GM23338 (cell line): Measurements from ENCODE around the gene HOXC9. TPM values are rescaled to one million over a fixed set of nuclear protein-coding genes. Genes with fewer than 3 reads are reported as not detected.

ENCODE experiments used
- ATAC-seq: fragments of 200-7000 bp; cut with Tn5 transposase; 3 replicates; pipeline ENCODE4 v1.9.1; 2020
- DNase-seq: peaks from one replicate; pipeline ENCODE4 v3.0.0-alpha.2; 2015; ENCODE audit warnings: low spot score
- H2AFZ ChIP-seq: fragments of 200-600 bp; sonication (generic); 2 replicates; pipeline ENCODE4 v1.8.0; 2016; ENCODE audit warnings: antibody characterized with exemption, mild to moderate bottlenecking, moderate library complexity
- H3F3A ChIP-seq: fragments of 200-600 bp; sonication (generic); replicated peaks from 2 replicates; pipeline ENCODE4 v1.8.0; 2017; ENCODE audit warnings: antibody characterized with exemption, mixed run types, low read depth
- H3K27ac ChIP-seq: fragments of 200-600 bp; sonication (generic); 2 replicates; pipeline ENCODE4 v1.6.1; 2016; ENCODE audit warnings: low read depth
- H3K27me3 ChIP-seq: fragments of 200-600 bp; sonication (generic); 2 replicates; pipeline ENCODE4 v1.8.0; 2016; ENCODE audit warnings: mild to moderate bottlenecking, mixed run types, moderate library complexity; ENCODE audit not compliant: insufficient read depth
- H3K36me3 ChIP-seq: fragments of 200-600 bp; sonication (generic); 2 replicates; pipeline ENCODE4 v1.8.0; 2016; ENCODE audit warnings: mild to moderate bottlenecking; ENCODE audit not compliant: insufficient read depth
- H3K4me1 ChIP-seq: fragments of 200-600 bp; sonication (generic); 2 replicates; pipeline ENCODE4 v1.8.0; 2016; ENCODE audit warnings: mild to moderate bottlenecking, moderate library complexity; ENCODE audit not compliant: insufficient read depth
- H3K4me2 ChIP-seq: fragments of 200-600 bp; sonication (generic); 2 replicates; pipeline ENCODE4 v1.7.1; 2017; ENCODE audit warnings: mixed run types
- H3K4me3 ChIP-seq: fragments of 200-600 bp; sonication (generic); 2 replicates; pipeline ENCODE4 v1.6.1; 2016; ENCODE audit warnings: mixed run types
- H3K79me2 ChIP-seq: fragments of 200-600 bp; sonication (generic); replicated peaks from 2 replicates; pipeline ENCODE4 v1.8.0; 2017; ENCODE audit warnings: mild to moderate bottlenecking; ENCODE audit not compliant: insufficient read depth
- H3K9me2 ChIP-seq: fragments of 200-600 bp; sonication (generic); 2 replicates; pipeline ENCODE4 v1.8.0; 2017; ENCODE audit not compliant: insufficient read depth
- H4K20me1 ChIP-seq: fragments of 200-600 bp; sonication (generic); replicated peaks from 2 replicates; pipeline ENCODE4 v1.8.0; 2017; ENCODE audit warnings: mild to moderate bottlenecking; ENCODE audit not compliant: insufficient read depth
- H3K27ac Mint-ChIP-seq: 2 replicates; pipeline ENCODE4 v1.8.0; 2020; ENCODE audit warnings: inconsistent platforms, mild to moderate bottlenecking, moderate library complexity, mixed read lengths
- H3K27me3 Mint-ChIP-seq: 3 replicates; pipeline ENCODE4 v1.8.0; 2022; ENCODE audit warnings: low read depth, mild to moderate bottlenecking, moderate library complexity, mixed read lengths, inconsistent platforms; ENCODE audit not compliant: insufficient read depth, poor library complexity
- H3K36me3 Mint-ChIP-seq: 3 replicates; pipeline ENCODE4 v1.8.0; 2021; ENCODE audit warnings: low read depth, mild to moderate bottlenecking, inconsistent platforms, moderate library complexity, mixed read lengths
- H3K4me1 Mint-ChIP-seq: 3 replicates; pipeline ENCODE4 v1.8.0; 2020; ENCODE audit warnings: mild to moderate bottlenecking, inconsistent platforms, mixed read lengths
- H3K4me3 Mint-ChIP-seq: 3 replicates; pipeline ENCODE4 v1.8.0; 2021; ENCODE audit warnings: moderate library complexity, mild to moderate bottlenecking, inconsistent platforms, mixed read lengths
- H3K9me3 Mint-ChIP-seq: 3 replicates; pipeline ENCODE4 v1.8.0; 2020; ENCODE audit warnings: moderate library complexity, mild to moderate bottlenecking, inconsistent platforms, mixed read lengths
- CREB1 ChIP-seq: fragments of 250-450 bp; sonication (Bioruptor Pico); IDR thresholded peaks from 2 replicates; pipeline ENCODE4 v1.5.0; 2020; ENCODE audit warnings: low read depth, mild to moderate bottlenecking, moderate library complexity
- CTCF ChIP-seq, 2 experiments: fragments of 200-600 bp in 1 of 2; sonication (generic) in 1 of 2; conservative IDR thresholded peaks; 2 replicates each; pipeline versions ENCODE4 v1.5.1 to v1.6.1; 2016 to 2017; ENCODE audit warnings: antibody characterized with exemption in 2 of 2, low read depth in 2 of 2, mild to moderate bottlenecking in 2 of 2, moderate library complexity in 1 of 2
- EZH2 ChIP-seq: fragments of 200-600 bp; sonication (generic); IDR thresholded peaks from one replicate; pipeline ENCODE4 v1.8.0; 2017; ENCODE audit warnings: antibody characterized with exemption, mild to moderate bottlenecking, low read depth; ENCODE audit not compliant: unreplicated experiment
- POLR2AphosphoS5 ChIP-seq: IDR thresholded peaks from 2 replicates; pipeline ENCODE4 v1.6.1; 2016; ENCODE audit warnings: antibody characterized with exemption, low read depth
- ZNF114 ChIP-seq: fragments of 250-450 bp; sonication (Bioruptor Pico); IDR thresholded peaks from 2 replicates; pipeline ENCODE4 v1.5.0; 2020; ENCODE audit warnings: mild to moderate bottlenecking, moderate library complexity
- ZNF462 ChIP-seq: fragments of 250-450 bp; sonication (Bioruptor Pico); IDR thresholded peaks from 2 replicates; pipeline ENCODE4 v1.5.0; 2020; ENCODE audit warnings: mild to moderate bottlenecking, moderate library complexity
- polyA plus RNA-seq: library from polyadenylated mRNA; unstranded; fragments of >200 nt; fragmentation: Nextera tagmentation; extraction: Ambion mirVana; gene quantifications from 2 replicates; pipeline ENCODE4 v1.2.1, GENCODE V29; 2016
- total RNA-seq: library from RNA; depleted of rRNA; stranded (reverse); fragments of >200 nt; shearing (Covaris generic); gene quantifications from 2 replicates; pipeline ENCODE4 v1.2.3, GENCODE V29; 2014

HOXC9 gene
- total and polyA plus RNA-seq, 2 experiments from 2014 or later: not detected

- Histone ChIP-seq H4K20me1 (peaks cover 25% of the 10 kb centered on the region), H3K27me3 (peaks cover 100% of the 10 kb centered on the region), H3K4me2 (no peak overlapping the region), H3F3A (peaks cover 31% of the 10 kb centered on the region), H3K79me2 (no peaks in the 10 kb centered on the region), H3K27ac (no peak overlapping the region), H3K9me2 (no peaks in the 10 kb centered on the region), H2AFZ (no peak overlapping the region), H3K4me1 (peaks cover 50% of the 10 kb centered on the region), H3K4me3 (no peak overlapping the region), H3K36me3 (no peaks in the 10 kb centered on the region)
- Mint-ChIP-seq H3K27ac (no peak overlapping the region), H3K36me3 (no peaks in the 10 kb centered on the region), H3K4me1 (peaks cover 33% of the 10 kb centered on the region), H3K4me3 (no peak overlapping the region), H3K9me3 (no peaks in the 10 kb centered on the region; the same call in 2 of the 3 replicates), H3K27me3 (peaks cover 99% of the 10 kb centered on the region)
- no peak for DNase-seq
- ATAC-seq: no peak
- peak in 1 of 2 experiments; percentile 20; a peak in 2 of 4 replicates for TF ChIP-seq CTCF (conservative IDR thresholded peaks at IDR 0.05; ENCODE audit: low read depth in 2 of 2)
- no peak for TF ChIP-seq ZNF114 (CRISPR knock-in tag)
- TF ChIP-seq POLR2AphosphoS5: no peak
- peak; percentile 62 for TF ChIP-seq EZH2
Measured at GRCh38 chr12:54012631-54013409, 12.9 kb downstream of the HOXC9 start.

- Histone ChIP-seq H2AFZ (no peak overlapping the region), H3K4me1 (peaks cover 62% of the 10 kb centered on the region), H3F3A (peaks cover 27% of the 10 kb centered on the region), H3K27ac (no peak overlapping the region), H3K36me3 (no peaks in the 10 kb centered on the region), H3K4me3 (no peak overlapping the region), H3K79me2 (no peaks in the 10 kb centered on the region), H4K20me1 (peaks cover 20% of the 10 kb centered on the region), H3K27me3 (peaks cover 100% of the 10 kb centered on the region), H3K4me2 (peak overlapping the region; percentile 43; the same call in 1 of the 2 replicates), H3K9me2 (no peaks in the 10 kb centered on the region)
- Mint-ChIP-seq H3K27me3 (peaks cover 98% of the 10 kb centered on the region), H3K4me3 (no peak overlapping the region), H3K9me3 (no peaks in the 10 kb centered on the region), H3K4me1 (peaks cover 37% of the 10 kb centered on the region), H3K36me3 (no peaks in the 10 kb centered on the region), H3K27ac (no peak overlapping the region)
- DNase-seq (no peak), ATAC-seq (no peak)
- TF ChIP-seq CTCF (conservative IDR thresholded peaks at IDR 0.05; ENCODE audit: low read depth in 2 of 2) (no peak), CREB1 (CRISPR knock-in tag) (no peak), ZNF462 (CRISPR knock-in tag) (no peak)
Measured at GRCh38 chr12:54014377-54015017, 14.5 kb downstream of the HOXC9 start.
